HepG2 (cell line): ENCODE results near the gene AFAP1. TPM values are rescaled to one million over a fixed set of nuclear protein-coding genes. Genes with fewer than 3 reads are reported as not detected.

Experiments
- CBFB ChIP-seq: sonication (generic); formaldehyde crosslinking; IDR thresholded peaks from 2 replicates; pipeline ENCODE4 v1.4.0; 2020; ENCODE audit warnings: missing genetic modification reagents
- CHCHD3 ChIP-seq: sonication (generic); formaldehyde crosslinking; IDR thresholded peaks from 2 replicates; pipeline ENCODE4 v1.8.0; 2022; ENCODE audit warnings: mild to moderate bottlenecking, missing genetic modification reagents, moderate library complexity
- ETV5 ChIP-seq: IDR thresholded peaks from 2 replicates; pipeline ENCODE4 v1.6.1; 2018; ENCODE audit warnings: missing biosample characterization, missing genetic modification reagents, inconsistent platforms, borderline replicate concordance
- HIVEP1 ChIP-seq: sonication (generic); formaldehyde crosslinking; IDR thresholded peaks from 2 replicates; pipeline ENCODE4 v1.4.0; 2020; ENCODE audit warnings: mild to moderate bottlenecking, missing genetic modification reagents
- TAF1 ChIP-seq: sonication (generic); formaldehyde crosslinking; IDR thresholded peaks from 2 replicates; pipeline ENCODE4 v1.4.0; 2020; ENCODE audit warnings: missing genetic modification reagents
- XRCC5 ChIP-seq: fragments of 200-400 bp; formaldehyde crosslinking; optimal IDR thresholded peaks from 2 replicates; pipeline ENCODE3; 2017; ENCODE audit warnings: mild to moderate bottlenecking, low read length
- ZFY ChIP-seq: sonication (generic); formaldehyde crosslinking; IDR thresholded peaks from 2 replicates; pipeline ENCODE4 v1.4.0; 2020; ENCODE audit warnings: missing genetic modification reagents
- ZKSCAN1 ChIP-seq: fragments of 150-350 bp; IDR thresholded peaks from 2 replicates; pipeline ENCODE4 v1.6.1; 2014; ENCODE audit warnings: low read length
- ZNF234 ChIP-seq: sonication (generic); formaldehyde crosslinking; conservative IDR thresholded peaks from 2 replicates; pipeline ENCODE4 v1.5.1; 2020; ENCODE audit warnings: mild to moderate bottlenecking, missing genetic modification reagents
- ZNF350 ChIP-seq: sonication (generic); formaldehyde crosslinking; IDR thresholded peaks from 2 replicates; pipeline ENCODE4 v1.4.0; 2020; ENCODE audit warnings: mild to moderate bottlenecking, low read depth, missing genetic modification reagents, borderline replicate concordance
- ZNF383 ChIP-seq: sonication (generic); formaldehyde crosslinking; IDR thresholded peaks from 2 replicates; pipeline ENCODE4 v1.4.0; 2020; ENCODE audit warnings: missing genetic modification reagents, mild to moderate bottlenecking, borderline replicate concordance
- ZNF44 ChIP-seq: sonication (generic); formaldehyde crosslinking; IDR thresholded peaks from 2 replicates; pipeline ENCODE4 v1.5.1; 2020; ENCODE audit warnings: mild to moderate bottlenecking, missing genetic modification reagents
- ZNF451 ChIP-seq: sonication (generic); formaldehyde crosslinking; IDR thresholded peaks from 2 replicates; pipeline ENCODE4 v1.5.0; 2020; ENCODE audit warnings: mild to moderate bottlenecking, missing genetic modification reagents
- ZNF530 ChIP-seq: sonication (generic); formaldehyde crosslinking; IDR thresholded peaks from 2 replicates; pipeline ENCODE4 v1.5.0; 2020; ENCODE audit warnings: low read depth, mild to moderate bottlenecking, missing genetic modification reagents
- ZNF790 ChIP-seq: sonication (generic); formaldehyde crosslinking; IDR thresholded peaks from 2 replicates; pipeline ENCODE4 v1.8.0; 2022; ENCODE audit warnings: missing genetic modification reagents, mild to moderate bottlenecking, borderline replicate concordance
- polyA plus RNA-seq, 8 experiments: library from polyadenylated mRNA; depleted of rRNA in 3 of 8; stranded (reverse) in 7 of 8; unstranded in 1 of 8; fragments of >200 nt; fragmentation: Illumina TruSeq in 4 of 8; extraction: Trizol in 4 of 8; gene quantifications; 2 replicates each; pipeline versions ENCODE4 v1.2.1 to v1.2.3, GENCODE V29; 2011 to 2016; ENCODE audit warnings: low read depth in 4 of 8, missing spikeins in 1 of 8, mixed read lengths in 1 of 8; ENCODE audit not compliant: insufficient read depth in 1 of 8
- total RNA-seq, 5 experiments: library from RNA; depleted of rRNA; stranded (reverse); fragments of >200 nt; fragmentation: Illumina TruSeq; extraction: Trizol; gene quantifications; 2 replicates each; pipeline ENCODE4 v1.2.3, GENCODE V29; 2016; ENCODE audit warnings: low read depth in 1 of 5
- TF ChIP-seq, protein P1 (sequence below): IDR thresholded peaks from 2 replicates; pipeline ENCODE4 v1.6.1; 2016; ENCODE audit warnings: missing compliant biosample characterization, missing genetic modification reagents, borderline replicate concordance
- TF ChIP-seq, protein P2 (sequence below): IDR thresholded peaks from 2 replicates; pipeline ENCODE4 v1.4.0; 2020; ENCODE audit warnings: mild to moderate bottlenecking, missing genetic modification reagents
- TF ChIP-seq, protein P3 (sequence below): sonication (generic); formaldehyde crosslinking; IDR thresholded peaks from 2 replicates; pipeline ENCODE4 v1.5.1; 2020; ENCODE audit warnings: mild to moderate bottlenecking, missing genetic modification reagents, moderate library complexity
- TF ChIP-seq, protein P4 (sequence below): sonication (generic); formaldehyde crosslinking; IDR thresholded peaks from 2 replicates; pipeline ENCODE4 v1.4.0; 2020; ENCODE audit warnings: mild to moderate bottlenecking, missing genetic modification reagents, borderline replicate concordance

Gene AFAP1
- total and polyA plus RNA-seq, 2 of the 13 experiments (the other 11 are each of a cell fraction or from before 2014, with no cell fraction given), result 2.5 TPM

GRCh38 chr4:7806338-7807090, 133.1 kb downstream of the AFAP1 start (continued):
- TF ChIP-seq, protein P1, sequence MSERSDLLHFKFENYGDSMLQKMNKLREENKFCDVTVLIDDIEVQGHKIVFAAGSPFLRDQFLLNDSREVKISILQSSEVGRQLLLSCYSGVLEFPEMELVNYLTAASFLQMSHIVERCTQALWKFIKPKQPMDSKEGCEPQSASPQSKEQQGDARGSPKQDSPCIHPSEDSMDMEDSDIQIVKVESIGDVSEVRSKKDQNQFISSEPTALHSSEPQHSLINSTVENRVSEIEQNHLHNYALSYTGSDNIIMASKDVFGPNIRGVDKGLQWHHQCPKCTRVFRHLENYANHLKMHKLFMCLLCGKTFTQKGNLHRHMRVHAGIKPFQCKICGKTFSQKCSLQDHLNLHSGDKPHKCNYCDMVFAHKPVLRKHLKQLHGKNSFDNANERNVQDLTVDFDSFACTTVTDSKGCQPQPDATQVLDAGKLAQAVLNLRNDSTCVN, result no peak
- no peak for TF ChIP-seq ZNF451
- TF ChIP-seq, protein P2, sequence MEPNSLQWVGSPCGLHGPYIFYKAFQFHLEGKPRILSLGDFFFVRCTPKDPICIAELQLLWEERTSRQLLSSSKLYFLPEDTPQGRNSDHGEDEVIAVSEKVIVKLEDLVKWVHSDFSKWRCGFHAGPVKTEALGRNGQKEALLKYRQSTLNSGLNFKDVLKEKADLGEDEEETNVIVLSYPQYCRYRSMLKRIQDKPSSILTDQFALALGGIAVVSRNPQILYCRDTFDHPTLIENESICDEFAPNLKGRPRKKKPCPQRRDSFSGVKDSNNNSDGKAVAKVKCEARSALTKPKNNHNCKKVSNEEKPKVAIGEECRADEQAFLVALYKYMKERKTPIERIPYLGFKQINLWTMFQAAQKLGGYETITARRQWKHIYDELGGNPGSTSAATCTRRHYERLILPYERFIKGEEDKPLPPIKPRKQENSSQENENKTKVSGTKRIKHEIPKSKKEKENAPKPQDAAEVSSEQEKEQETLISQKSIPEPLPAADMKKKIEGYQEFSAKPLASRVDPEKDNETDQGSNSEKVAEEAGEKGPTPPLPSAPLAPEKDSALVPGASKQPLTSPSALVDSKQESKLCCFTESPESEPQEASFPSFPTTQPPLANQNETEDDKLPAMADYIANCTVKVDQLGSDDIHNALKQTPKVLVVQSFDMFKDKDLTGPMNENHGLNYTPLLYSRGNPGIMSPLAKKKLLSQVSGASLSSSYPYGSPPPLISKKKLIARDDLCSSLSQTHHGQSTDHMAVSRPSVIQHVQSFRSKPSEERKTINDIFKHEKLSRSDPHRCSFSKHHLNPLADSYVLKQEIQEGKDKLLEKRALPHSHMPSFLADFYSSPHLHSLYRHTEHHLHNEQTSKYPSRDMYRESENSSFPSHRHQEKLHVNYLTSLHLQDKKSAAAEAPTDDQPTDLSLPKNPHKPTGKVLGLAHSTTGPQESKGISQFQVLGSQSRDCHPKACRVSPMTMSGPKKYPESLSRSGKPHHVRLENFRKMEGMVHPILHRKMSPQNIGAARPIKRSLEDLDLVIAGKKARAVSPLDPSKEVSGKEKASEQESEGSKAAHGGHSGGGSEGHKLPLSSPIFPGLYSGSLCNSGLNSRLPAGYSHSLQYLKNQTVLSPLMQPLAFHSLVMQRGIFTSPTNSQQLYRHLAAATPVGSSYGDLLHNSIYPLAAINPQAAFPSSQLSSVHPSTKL, result no peak
- TF ChIP-seq TAF1 (CRISPR knock-in tag), result 0 out of 2 replicates have a peak, but pooled peaks have one; percentile 18
- TF ChIP-seq ZNF234 (CRISPR knock-in tag), result no peak
- TF ChIP-seq ZNF530 (CRISPR knock-in tag), result no peak
- no peak for TF ChIP-seq CHCHD3
- TF ChIP-seq, protein P3, sequence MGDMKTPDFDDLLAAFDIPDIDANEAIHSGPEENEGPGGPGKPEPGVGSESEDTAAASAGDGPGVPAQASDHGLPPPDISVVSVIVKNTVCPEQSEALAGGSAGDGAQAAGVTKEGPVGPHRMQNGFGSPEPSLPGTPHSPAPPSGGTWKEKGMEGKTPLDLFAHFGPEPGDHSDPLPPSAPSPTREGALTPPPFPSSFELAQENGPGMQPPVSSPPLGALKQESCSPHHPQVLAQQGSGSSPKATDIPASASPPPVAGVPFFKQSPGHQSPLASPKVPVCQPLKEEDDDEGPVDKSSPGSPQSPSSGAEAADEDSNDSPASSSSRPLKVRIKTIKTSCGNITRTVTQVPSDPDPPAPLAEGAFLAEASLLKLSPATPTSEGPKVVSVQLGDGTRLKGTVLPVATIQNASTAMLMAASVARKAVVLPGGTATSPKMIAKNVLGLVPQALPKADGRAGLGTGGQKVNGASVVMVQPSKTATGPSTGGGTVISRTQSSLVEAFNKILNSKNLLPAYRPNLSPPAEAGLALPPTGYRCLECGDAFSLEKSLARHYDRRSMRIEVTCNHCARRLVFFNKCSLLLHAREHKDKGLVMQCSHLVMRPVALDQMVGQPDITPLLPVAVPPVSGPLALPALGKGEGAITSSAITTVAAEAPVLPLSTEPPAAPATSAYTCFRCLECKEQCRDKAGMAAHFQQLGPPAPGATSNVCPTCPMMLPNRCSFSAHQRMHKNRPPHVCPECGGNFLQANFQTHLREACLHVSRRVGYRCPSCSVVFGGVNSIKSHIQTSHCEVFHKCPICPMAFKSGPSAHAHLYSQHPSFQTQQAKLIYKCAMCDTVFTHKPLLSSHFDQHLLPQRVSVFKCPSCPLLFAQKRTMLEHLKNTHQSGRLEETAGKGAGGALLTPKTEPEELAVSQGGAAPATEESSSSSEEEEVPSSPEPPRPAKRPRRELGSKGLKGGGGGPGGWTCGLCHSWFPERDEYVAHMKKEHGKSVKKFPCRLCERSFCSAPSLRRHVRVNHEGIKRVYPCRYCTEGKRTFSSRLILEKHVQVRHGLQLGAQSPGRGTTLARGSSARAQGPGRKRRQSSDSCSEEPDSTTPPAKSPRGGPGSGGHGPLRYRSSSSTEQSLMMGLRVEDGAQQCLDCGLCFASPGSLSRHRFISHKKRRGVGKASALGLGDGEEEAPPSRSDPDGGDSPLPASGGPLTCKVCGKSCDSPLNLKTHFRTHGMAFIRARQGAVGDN, result peak; percentile 86
- TF ChIP-seq ZNF44 (CRISPR knock-in tag), result no peak
- no peak for TF ChIP-seq ZNF790 (CRISPR knock-in tag)
- TF ChIP-seq ETV5 (CRISPR knock-in tag), result peak; percentile 72; the same call in 1 of the 2 replicates
- TF ChIP-seq ZNF350 (CRISPR knock-in tag), result 0 out of 2 replicates have a peak, but pooled peaks have one; percentile 5
- no peak for TF ChIP-seq CBFB (CRISPR knock-in tag)
- no peak for TF ChIP-seq ZKSCAN1
- TF ChIP-seq, protein P4, sequence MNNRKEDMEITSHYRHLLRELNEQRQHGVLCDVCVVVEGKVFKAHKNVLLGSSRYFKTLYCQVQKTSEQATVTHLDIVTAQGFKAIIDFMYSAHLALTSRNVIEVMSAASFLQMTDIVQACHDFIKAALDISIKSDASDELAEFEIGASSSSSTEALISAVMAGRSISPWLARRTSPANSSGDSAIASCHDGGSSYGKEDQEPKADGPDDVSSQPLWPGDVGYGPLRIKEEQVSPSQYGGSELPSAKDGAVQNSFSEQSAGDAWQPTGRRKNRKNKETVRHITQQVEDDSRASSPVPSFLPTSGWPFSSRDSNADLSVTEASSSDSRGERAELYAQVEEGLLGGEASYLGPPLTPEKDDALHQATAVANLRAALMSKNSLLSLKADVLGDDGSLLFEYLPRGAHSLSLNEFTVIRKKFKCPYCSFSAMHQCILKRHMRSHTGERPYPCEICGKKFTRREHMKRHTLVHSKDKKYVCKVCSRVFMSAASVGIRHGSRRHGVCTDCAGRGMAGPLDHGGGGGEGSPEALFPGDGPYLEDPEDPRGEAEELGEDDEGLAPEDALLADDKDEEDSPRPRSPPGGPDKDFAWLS (CRISPR knock-in tag), result no peak
- TF ChIP-seq ZFY (CRISPR knock-in tag), result no peak
- TF ChIP-seq XRCC5, result peak; percentile 41
- no peak for TF ChIP-seq HIVEP1 (CRISPR knock-in tag)
- no peak for TF ChIP-seq ZNF383
